ENCODE data around the gene CD79A.
"Not testable (repeated sequence)": the region's sequence is repeated elsewhere in the genome, so short reads cannot be mapped to it uniquely, and the experiment has no call there.

The CD79A gene

GRCh38 chr19:41912899-41913537, 35.9 kb downstream of the CD79A start:
- Histone ChIP-seq H2AFZ (no peak overlapping the region), H3K36me3 (ENCODE audit: control insufficient read depth, insufficient read depth, low read length) (no peaks in the 10 kb centered on the region), H3K4me3 (ENCODE audit: low read depth, low read length) (no peak overlapping the region), H3K4me1 (peaks cover 12% of the 10 kb centered on the region), H3K4me2 (ENCODE audit: low read length) (no peak overlapping the region), H3K79me2 (peaks cover 4% of the 10 kb centered on the region), H3K27ac (no peak overlapping the region), H3K27me3 (ENCODE audit: control insufficient read depth, insufficient read depth, low read length) (peaks cover 5% of the 10 kb centered on the region), H3K9me3 (ENCODE audit: control insufficient read depth, low read length) (no peaks in the 10 kb centered on the region), H3K9ac (no peak overlapping the region)
- no peak for TF ChIP-seq CTCF (IDR thresholded peaks at IDR 0.05)

- peaks cover 4% of the 10 kb centered on the region for H3K79me2 ChIP-seq
- H3K9me3 ChIP-seq (ENCODE audit: control insufficient read depth, low read length) = no peaks in the 10 kb centered on the region
- no peak overlapping the region for H3K27ac ChIP-seq
- H3K4me2 ChIP-seq (ENCODE audit: low read length) = no peak overlapping the region
- no peak overlapping the region for H2AFZ ChIP-seq
- no peak overlapping the region for H3K4me3 ChIP-seq (ENCODE audit: low read depth, low read length)
- H3K27me3 ChIP-seq (ENCODE audit: control insufficient read depth, insufficient read depth, low read length) = peaks cover 5% of the 10 kb centered on the region
- H3K36me3 ChIP-seq (ENCODE audit: control insufficient read depth, insufficient read depth, low read length) = no peaks in the 10 kb centered on the region
- TF ChIP-seq CTCF (IDR thresholded peaks at IDR 0.05) = no peak
- H3K9ac ChIP-seq = no peak overlapping the region
- peaks cover 12% of the 10 kb centered on the region for H3K4me1 ChIP-seq
Measured at GRCh38 chr19:41913538-41914423, 36.7 kb downstream of the CD79A start.

DNA sequence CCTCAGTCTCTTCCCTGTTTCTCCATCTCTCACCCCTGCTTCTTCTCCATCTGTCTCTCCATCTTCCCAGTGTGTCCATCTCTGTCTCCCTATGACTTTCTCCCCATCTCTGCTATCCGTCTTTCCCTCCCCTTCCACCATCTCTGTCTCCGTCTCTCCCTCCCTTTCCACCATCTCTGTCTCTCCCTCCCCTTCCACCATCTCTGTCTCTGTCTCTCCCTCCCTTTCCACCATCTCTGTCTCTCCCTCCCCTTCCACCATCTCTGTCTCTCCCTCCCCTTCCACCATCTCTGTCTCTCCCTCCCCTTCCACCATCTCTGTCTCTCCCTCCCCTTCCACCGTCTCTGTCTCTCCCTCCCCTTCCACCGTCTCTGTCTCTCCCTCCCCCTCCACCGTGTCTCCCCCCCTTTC, 37.4 kb downstream of the CD79A start:
- not testable (repeated sequence) for H3K4me3 ChIP-seq (ENCODE audit: low read depth, low read length); H3K27me3 ChIP-seq (ENCODE audit: control insufficient read depth, insufficient read depth, low read length); H2AFZ ChIP-seq; H3K4me2 ChIP-seq (ENCODE audit: low read length); H3K27ac ChIP-seq; H3K79me2 ChIP-seq; H3K36me3 ChIP-seq (ENCODE audit: control insufficient read depth, insufficient read depth, low read length); H3K9me3 ChIP-seq (ENCODE audit: control insufficient read depth, low read length); H3K9ac ChIP-seq
- peaks cover 12% of the 10 kb centered on the region for H3K4me1 ChIP-seq

DNA sequence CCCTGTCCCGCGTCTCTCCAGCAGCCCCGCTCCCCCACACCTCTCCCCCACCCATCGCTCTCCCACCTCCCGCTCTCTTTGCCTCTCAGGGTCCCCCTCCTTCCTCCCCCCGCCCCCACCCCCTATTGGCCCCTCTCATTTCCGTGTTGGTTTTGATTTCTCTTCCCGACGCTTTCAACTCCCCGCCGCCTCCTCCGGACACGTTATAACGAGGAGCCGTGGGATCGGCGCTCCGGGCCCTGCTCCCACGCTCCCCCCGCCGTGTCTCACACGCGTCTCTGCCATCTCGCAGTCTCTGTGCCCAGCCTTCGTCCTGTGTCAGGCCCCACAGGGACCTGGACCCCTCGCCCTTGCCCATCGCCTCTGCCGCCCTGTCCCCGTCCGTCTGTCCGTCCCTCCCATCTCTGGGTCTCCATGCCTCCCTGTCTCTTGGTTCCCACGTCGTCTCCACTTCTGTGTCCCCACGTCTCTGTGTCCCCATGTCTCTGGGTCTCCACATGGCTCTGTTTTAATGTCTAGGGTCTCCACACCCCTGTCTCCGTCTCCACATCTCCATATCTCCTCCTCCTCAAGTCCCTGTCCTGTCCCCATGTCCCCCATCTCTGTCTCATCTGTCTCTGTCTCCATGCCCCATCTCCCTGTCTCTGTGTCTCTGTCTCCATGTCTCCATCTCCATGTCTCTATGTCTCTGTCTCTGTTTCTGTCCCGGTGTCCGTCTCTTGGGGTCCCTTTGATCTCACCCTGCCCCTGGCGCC, 38.1 kb downstream of the CD79A start:
- peaks cover 5% of the 10 kb centered on the region for H3K27me3 ChIP-seq (ENCODE audit: control insufficient read depth, insufficient read depth, low read length)

More for the DNA sequence above, 38.1 kb downstream of the CD79A start:
- Histone ChIP-seq H3K4me1 (peaks cover 12% of the 10 kb centered on the region), H3K79me2 (peaks cover 4% of the 10 kb centered on the region), H3K9ac (no peak overlapping the region), H3K4me2 (ENCODE audit: low read length) (no peak overlapping the region), H3K9me3 (ENCODE audit: control insufficient read depth, low read length) (no peaks in the 10 kb centered on the region), H3K4me3 (ENCODE audit: low read depth, low read length) (no peak overlapping the region), H2AFZ (no peak overlapping the region), H3K27ac (no peak overlapping the region), H3K36me3 (ENCODE audit: control insufficient read depth, insufficient read depth, low read length) (no peaks in the 10 kb centered on the region)
- TF ChIP-seq CTCF (IDR thresholded peaks at IDR 0.05) = no peak
